Measurements from ENCODE around the gene KRT4.

GRCh38 chr12:52807544-52808470 is 6.1 kb downstream of the KRT4 start:
- TF ChIP-seq CTCF (IDR thresholded peaks at IDR 0.05; ENCODE audit: poor library complexity, severe bottlenecking) (no peak), POLR2AphosphoS5 (IDR thresholded peaks at IDR 0.05) (no peak), EP300 (conservative IDR thresholded peaks at IDR 0.05; ENCODE audit: poor library complexity, severe bottlenecking) (no peak), TAF1 (IDR thresholded peaks at IDR 0.05; ENCODE audit: low read depth) (no peak), MXI1 (conservative IDR thresholded peaks at IDR 0.05; ENCODE audit: poor library complexity, severe bottlenecking) (no peak), EZH2 (IDR thresholded peaks at IDR 0.05; ENCODE audit: borderline replicate concordance, insufficient read depth, low read length, poor library complexity, severe bottlenecking) (no peak)
- TF ChIP-seq, protein P1, sequence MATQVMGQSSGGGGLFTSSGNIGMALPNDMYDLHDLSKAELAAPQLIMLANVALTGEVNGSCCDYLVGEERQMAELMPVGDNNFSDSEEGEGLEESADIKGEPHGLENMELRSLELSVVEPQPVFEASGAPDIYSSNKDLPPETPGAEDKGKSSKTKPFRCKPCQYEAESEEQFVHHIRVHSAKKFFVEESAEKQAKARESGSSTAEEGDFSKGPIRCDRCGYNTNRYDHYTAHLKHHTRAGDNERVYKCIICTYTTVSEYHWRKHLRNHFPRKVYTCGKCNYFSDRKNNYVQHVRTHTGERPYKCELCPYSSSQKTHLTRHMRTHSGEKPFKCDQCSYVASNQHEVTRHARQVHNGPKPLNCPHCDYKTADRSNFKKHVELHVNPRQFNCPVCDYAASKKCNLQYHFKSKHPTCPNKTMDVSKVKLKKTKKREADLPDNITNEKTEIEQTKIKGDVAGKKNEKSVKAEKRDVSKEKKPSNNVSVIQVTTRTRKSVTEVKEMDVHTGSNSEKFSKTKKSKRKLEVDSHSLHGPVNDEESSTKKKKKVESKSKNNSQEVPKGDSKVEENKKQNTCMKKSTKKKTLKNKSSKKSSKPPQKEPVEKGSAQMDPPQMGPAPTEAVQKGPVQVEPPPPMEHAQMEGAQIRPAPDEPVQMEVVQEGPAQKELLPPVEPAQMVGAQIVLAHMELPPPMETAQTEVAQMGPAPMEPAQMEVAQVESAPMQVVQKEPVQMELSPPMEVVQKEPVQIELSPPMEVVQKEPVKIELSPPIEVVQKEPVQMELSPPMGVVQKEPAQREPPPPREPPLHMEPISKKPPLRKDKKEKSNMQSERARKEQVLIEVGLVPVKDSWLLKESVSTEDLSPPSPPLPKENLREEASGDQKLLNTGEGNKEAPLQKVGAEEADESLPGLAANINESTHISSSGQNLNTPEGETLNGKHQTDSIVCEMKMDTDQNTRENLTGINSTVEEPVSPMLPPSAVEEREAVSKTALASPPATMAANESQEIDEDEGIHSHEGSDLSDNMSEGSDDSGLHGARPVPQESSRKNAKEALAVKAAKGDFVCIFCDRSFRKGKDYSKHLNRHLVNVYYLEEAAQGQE (IDR thresholded peaks at IDR 0.05; ENCODE audit: borderline replicate concordance), result no peak

Measured in neural cell (in vitro differentiated cells).